ENCODE results near the gene AP3S1.
"Not testable (repeated sequence)": the region's sequence is repeated elsewhere in the genome, so short reads cannot be mapped to it uniquely, and the experiment has no call there.

Gene AP3S1

DNA sequence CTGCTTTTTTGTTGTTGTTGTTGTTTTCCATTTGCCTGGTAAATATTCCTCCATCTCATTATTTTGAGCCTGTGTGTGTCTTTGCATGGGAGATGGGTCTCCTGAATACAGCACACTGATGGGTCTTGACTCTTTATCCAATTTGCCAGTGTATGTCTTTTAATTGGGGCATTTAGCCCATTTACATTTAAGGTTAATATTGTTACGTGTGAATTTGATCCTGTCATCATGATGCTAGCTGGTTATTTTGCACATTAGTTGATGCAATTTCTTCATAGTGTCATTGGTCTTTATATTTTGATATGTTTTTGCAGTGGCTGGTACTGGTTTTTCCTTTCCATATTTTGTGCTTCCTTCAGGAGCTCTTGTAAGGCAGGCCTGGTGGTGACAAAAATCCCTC lies 16.8 kb upstream of the AP3S1 start:
- not testable (repeated sequence) for DNase-seq (ENCODE audit: low read depth, low spot score)

DNA sequence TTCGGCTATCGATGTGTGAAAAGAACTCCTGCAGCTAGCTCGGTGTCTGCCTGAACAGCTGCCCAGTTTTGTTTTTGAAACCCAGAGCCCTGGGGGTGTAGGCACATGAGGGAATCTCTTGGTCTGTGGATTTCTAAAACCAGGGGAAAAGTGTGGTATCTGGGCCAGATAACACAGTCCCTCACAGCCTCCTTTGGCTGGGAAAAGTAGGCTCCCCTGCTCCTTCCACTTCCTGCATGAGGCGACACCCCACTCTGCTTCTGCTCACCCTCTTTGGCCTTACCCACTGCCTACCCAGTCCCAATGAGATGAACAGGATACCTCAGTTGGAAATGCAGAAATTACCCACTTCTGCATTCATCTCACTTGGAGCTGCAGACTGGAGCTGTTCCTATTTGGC lies 15.8 kb upstream of the AP3S1 start:
- DNase-seq (ENCODE audit: low read depth, low spot score): no peak

DNA sequence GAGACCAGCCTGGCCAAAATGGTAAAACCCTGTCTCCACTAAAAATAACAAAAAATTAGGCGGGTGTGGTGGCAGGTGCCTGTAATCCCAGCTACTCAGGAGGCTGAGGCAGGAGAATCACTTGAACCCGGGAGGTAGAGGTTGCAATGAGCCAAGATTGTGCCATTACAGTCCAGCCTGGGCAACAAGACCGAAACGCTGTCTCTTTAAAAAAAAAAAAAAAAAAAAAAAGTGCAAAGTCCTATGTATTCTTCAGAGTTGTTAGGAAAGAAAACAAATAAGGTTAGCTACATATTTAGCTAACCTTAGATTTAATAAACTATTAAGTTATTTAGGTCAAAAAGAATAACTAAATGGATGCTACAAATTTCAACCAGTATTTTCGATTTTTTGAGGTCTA lies 11.8 kb upstream of the AP3S1 start:
- no peak for DNase-seq (ENCODE audit: low read depth, low spot score)

DNA sequence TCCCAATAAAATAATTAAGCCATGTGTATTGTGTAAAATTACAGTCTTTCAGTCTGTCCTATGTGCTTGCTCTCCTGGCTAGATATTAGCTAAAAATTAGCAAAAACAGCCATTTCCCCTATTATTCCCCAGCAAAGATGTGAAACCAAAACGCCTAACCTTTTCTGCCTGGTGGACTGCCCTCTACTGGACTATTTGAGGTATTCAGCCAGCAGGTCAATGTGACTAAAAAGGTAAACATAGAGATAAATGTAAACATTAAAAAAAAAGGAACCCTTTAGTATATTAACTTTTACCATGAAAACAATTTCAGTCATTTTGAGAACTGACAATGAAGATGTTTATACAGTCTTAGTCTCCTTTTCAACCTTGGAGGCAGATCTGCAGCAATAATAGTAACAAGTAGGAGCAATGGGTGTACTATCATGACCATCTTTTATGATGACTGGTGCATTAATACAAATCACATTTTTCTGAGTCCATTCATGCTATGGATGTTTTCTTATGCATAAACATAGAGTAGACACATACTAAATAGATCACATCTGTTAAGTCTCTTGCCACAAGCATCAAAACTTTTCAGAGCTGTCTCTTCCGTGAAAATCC lies 10.5 kb upstream of the AP3S1 start:
- DNase-seq (ENCODE audit: low read depth, low spot score): no peak

DNA sequence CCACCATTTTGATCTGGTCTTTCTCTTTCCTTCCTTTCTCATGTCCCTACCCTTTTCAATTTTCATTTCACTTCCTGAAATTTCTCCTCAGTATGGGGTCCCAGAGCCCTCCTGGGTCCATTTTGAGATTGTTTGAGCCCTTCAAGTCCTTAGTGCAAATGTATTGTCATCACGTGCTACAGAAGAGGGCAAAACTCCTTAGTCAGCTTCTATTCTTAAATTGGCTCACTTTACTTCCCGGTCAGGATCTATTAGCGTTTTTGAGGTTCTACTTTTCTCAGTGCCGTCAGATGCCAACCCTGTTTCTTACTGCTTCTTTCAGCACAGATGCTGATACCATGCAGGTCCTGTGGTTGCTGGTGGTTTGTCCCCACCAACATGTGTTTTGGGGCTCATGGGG lies 6.3 kb upstream of the AP3S1 start:
- DNase-seq (ENCODE audit: low read depth, low spot score): no peak

DNA sequence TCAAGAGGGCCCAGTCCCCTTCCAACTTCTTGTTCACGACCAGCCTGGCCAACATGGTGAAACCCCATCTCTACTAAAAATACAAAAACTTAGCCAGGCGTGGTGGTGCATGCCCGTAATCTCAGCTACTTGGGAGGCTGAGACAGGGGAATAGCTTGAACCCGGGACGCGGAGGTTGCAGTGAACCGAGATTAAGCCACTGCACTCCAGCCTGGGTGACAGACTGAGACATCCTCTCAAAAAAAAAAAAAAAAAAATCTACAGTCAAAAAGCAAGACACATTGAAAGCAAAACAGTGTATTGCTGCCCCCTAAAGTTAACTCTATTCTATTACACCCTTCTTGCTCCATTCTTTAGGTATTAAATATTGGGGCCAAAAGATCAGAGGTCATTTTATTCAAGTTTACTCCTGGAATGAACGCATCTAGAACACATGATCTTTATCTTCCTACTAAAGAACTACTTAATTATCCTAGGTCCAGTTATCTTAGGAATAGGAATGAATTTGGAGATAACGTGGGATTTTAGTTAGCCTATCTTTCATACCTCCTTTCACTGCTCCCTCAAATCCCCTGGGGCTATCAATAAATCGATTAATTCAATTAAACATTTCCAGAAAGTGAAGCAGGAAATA lies 2.7 kb upstream of the AP3S1 start:
- no peak for DNase-seq (ENCODE audit: low read depth, low spot score)

DNA sequence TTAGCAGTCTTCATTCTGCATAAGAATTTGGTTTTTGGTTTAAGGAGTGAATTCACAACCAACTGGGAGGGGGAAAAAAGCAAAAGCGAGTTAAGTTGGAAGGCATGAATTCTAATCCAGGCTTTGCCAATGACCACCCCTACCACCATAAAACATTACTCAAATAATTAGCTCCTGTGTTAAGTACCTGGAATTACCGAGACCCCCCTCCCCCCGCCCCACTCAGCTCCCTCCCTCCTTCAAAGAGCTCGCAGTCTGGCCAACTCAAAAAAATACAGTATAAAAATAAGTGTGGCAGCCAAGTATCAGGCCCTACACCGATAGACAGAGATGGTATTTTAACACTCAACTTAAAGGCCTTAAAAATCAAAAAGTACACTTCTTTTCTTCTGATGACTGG lies 862 bp upstream of the AP3S1 start:
- DNase-seq (ENCODE audit: low read depth, low spot score): no peak

DNA sequence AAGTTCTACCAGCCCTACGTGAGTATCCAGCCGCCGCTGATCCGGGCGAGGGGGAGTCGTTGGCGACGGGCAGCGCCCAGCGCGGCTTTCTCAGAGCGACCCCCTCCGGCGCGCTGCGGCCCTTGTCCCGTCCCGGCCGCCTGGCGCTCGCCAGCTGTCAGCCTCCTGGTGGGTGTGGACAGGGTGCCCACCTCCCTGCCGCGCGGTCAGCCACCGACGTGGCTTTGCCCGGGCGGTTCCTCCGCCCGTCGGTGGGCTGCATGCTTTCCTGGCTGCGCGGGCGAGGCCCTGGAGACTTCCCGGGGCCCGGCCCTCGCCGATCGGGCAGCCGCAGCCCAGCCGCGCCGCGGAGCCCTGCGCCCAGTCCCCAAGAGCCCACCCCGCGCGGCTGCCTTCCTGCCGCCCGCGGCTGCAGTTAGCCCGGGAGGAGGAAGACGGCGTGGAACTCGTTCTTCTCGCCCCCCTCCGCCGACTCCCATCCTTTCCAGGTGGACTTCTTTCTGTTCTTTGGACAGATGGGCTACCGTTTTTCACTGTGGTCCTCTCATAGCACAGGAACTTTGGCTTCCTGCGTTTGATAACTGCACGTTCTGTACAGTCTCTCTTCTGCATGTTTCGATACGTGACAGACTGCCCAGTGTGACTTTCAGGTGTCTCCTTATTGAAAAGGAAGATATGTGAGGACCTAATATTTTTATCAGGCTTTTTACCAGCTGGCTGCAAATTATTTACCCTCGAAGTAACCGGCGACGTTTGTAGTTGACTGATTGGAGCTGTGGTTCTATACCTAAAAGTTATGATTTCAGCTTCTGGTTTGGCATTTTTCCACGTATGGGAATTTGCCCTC lies 577 bp downstream of the AP3S1 start:
- no peak for DNase-seq (ENCODE audit: low read depth, low spot score)

DNA sequence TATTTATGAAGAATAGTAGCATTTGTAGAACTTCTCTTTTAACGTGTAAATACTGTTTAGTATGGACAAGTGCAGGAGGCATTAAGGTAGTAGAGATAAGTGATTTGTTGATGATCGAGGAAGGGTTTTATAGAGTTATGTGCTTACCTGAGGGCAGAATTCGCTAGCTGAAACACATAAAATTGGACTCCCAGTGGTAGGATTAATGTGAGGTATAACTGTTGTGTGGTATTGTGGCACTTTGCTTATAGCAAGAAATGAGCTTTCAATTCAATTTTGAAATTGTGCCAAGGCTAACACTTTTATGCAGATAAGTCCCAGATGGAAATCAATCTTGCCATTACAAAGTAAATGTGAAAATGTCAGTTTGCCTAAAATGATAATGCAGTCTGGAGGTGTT lies 1.2 kb downstream of the AP3S1 start:
- DNase-seq (ENCODE audit: low read depth, low spot score): no peak

DNA sequence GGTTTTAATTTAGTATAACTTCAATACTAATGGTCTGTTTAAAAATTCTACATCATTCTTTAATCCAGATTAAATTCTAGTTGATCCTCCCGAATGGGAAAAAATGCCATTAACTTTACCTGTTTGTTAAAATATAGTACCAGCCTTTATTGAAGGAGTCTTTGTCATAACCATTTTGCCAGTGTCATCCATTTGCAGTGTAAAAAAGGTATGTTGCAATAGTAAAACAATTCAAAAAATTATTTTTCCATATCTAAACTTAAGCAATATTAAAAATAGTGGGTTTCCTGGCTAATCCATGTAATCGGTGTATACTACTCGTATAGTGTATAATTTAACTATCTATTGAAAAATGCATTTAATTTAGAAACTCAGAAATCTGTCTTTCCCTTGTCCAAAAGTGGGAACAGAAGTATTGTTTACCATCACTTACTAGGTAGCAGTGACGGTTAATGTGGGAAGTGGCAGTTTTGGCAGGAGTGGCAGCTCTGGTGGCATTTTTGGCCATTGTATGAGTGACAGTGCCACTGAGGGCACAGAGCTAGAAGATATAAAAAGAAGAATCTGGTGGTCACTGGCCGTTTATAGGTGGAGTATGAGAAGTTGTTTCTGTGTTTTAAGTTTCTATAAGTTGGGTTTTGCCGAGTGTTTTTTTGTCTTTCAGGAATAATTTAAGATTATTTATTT lies 1.9 kb downstream of the AP3S1 start:
- DNase-seq (ENCODE audit: low read depth, low spot score): no peak

DNA sequence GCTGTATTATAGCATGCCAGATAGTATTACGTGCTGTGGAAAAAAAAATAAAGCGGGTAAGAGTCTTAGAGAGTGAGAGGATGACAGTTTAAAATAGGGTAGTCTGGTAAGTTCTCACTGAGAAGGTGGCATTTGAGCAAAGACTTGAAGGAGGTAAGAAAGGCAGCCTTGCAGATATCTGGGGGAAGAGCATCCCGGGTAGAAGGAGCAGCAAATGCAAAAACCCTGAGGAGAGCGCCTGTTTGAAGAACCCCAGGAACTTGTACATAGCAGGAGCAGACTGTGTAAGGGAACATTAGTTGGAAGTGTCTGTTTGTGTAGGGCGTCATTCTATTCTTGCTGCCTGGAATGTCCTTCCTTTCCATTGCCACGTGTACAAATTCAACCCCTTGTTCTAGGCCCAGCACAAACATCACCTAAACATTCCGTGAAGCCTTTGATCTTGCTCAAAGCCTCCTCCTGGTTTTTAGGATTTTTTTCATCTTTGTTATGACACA lies 2.6 kb downstream of the AP3S1 start:
- no peak for DNase-seq (ENCODE audit: low read depth, low spot score)

DNA sequence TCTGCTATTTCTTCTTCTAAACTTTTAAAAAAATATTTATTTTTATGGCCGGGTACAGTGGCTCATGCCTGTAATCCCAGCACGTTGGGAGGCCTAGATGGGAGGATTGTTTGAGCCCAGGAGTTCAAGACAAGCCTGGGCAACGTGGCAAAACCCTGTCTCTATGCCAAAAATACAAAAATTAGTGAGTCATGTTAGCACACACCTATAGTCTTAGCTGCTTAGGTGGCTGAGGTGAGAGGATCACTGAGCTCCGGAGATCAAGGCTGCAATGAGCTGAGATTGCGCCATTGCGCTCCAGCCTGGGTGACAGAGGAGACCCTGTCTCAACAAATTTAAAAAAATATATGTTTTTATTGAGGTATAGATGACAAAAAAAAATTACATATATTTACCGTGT lies 5.6 kb downstream of the AP3S1 start:
- DNase-seq (ENCODE audit: low read depth, low spot score): no peak

DNA sequence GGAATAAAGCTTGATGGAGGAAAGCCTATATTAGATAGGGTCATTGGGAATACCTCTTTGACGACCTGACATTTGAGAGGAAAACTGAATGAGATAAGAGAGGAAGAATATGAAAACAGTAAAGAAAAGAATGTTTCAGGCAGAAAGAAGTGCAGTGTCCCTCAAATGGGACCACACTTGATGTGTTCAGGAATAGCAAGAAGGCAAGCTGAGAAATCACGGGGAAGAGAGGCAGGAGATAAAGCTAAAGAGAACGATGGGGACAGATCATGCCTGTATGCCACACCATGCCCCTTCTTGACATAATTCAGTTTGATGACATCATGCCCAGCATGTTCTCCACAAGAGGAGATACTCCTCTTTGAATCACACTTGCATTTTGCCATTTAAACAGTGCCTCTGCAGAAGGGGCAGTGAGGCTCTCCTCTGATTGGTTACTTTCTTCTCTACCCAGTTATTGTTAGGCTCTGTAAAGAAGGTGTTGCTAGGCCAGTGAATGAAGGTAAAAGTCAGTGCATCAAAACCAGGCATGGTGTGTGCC lies 7.6 kb downstream of the AP3S1 start:
- no peak for DNase-seq (ENCODE audit: low read depth, low spot score)

DNA sequence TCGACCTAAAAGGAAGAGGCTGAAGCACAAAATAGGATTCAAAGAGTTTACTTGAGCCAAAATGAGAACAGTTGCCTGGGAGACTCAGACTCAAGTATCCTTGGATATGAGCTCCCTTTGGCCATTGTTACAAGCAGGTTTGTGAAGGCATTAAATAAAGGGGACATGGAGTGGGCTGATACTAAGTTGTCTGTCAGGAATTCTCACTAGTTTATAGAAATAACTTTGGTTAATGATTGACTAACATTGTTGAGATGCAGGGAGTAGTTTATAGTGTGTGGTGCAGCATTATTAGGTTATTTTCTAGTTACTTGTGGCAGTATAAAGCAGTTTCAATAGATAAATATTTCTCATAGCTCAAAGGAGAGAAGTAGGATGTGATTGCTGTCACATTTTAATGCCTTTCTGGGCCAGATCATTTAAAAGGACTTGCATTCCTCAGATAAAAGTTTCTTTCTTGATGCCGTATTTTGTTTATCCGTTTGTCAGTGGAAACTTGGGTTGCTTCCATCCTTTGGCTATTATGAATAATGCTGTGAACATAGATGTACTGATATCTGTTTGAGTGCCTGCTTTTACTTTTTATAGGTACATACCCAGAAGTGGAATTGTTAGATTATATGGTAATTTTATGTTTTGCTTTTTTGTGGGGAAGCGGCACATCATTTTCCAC lies 9.1 kb downstream of the AP3S1 start:
- no peak for DNase-seq (ENCODE audit: low read depth, low spot score)

DNA sequence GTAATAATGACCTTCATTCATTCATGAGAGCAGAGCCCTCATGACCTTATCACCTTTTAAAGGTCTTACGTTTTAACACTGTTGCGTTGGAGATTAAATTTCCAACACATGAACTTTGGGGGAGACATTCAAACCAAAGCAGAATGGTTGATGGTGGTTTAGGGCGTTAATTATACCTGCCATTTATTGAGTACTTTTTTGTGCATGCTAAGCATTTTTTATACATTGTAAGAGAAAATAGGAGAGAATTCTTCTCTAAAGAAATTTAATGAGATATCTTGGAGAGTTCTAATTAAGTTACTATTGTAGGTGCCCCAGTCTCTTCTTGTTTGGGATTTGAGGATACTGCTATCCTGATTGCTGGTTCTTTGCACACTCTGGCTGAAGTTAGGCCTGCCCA lies 12.4 kb downstream of the AP3S1 start:
- no peak for DNase-seq (ENCODE audit: low read depth, low spot score)

DNA sequence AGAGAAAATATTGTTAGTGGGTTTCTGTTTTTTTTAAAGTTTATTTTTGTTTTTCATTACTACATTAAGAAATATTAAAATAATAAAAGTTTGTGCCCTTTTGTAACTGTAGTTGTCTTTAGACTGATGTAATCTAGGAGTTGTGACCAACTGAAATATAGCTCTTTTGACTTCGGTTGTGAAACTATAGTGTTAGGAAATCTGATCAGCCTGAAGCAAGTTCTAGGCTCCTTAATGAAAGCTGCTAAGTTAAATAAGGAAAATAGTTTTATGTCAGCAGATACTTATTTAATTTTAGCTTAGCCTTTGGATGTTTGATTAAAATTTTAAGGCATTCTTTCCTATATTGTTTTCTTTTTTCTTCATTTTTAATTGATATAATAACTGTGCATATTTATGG lies 14.2 kb downstream of the AP3S1 start:
- DNase-seq (ENCODE audit: low read depth, low spot score): no peak

DNA sequence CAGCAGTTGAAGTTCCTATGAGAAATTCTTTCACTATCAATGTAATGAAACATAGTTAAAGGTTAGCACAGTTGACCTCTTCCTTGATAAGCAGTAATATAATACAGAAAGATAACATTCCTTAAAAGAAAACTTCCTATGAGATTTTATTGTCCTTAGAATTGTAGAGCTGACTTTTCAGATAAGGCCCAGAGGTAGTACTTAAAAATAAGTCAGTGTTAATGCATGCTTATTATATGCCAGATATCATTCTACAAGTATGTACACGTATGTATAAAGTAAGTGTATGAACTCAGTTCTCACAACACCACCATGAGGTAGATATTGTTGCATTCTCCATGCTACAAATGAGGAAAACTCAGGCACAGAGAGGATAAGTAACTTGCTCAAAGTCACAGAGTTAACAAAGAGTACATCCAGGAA lies 15.3 kb downstream of the AP3S1 start:
- no peak for DNase-seq (ENCODE audit: low read depth, low spot score)

DNA sequence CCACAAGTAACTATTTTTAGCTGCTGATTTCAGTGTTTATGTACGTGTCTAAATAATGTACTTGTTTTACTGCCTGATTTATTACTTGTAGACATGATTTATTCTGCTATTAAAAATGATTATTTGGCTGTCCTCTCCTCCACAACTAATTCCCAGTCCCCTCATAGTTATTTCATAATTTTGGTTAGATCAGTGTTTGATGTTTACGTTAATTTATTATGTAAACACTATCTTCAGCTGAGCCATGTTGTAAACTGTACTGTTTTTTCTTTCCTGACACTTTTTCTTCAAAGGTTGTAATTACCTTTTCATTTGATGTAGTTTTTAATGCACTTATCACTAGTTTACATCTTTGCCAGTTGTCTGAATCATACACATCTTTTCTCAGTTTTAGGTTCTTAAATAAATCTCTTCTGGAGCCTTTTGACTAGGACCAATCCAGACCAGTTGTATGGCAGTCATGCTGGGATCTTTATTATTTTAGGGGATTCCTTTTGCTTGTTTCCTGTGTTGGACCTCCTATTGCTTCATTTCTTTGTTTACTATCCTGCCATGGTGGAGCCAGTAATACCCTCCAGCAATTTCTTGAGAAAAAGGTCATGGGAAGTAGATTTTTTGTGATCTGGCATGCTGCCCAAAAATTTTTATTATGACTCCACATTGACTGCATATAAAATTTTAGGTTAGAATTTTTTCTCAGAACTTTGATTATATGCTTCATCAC lies 16.1 kb downstream of the AP3S1 start:
- DNase-seq (ENCODE audit: low read depth, low spot score): no peak

DNA sequence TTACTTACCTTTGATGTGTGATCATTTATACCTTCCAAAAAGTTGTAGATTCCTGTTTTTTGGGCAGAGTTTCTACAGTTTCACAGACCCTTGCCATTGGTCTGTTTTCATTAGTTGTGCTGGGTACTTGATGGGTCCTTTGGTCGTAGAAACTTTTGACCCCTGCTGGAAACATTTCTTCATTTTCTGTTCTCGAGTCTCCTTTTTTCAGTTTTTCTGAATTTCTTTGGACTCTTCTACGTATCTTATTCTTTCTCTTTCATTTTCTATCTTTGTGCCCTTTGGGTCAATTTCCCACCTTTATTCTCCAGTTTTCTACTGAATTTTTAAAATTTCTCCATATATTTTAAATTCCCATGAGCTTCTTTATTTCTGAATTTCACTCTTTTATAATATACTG lies 16.7 kb downstream of the AP3S1 start:
- no peak for DNase-seq (ENCODE audit: low read depth, low spot score)

DNA sequence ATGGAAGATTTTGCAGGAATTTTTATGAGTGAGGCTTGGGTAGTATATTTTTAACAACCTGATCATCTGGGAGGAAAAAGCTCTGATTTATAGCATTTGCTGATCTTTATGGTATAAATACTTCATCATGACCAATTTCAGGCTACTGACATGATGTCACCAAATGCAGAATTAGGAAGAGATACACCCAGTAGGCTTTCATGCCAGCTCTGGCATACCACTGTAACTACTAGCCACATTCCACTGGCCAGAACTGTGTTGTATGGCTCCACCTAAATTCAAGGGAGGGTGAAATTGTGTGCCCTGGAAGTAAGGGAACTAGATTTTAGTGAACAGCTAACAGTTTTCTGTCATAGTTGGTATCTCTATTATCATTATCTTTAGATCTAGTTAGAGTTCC lies 17.6 kb downstream of the AP3S1 start:
- no peak for DNase-seq (ENCODE audit: low read depth, low spot score)
